ENCODE data around the gene HIPK3.

HIPK3 gene

GRCh38 chr11:33402066-33402465 lies 144.9 kb downstream of the HIPK3 start:
- no peak for TF ChIP-seq CTCF (IDR thresholded peaks at IDR 0.05; ENCODE audit: low read depth, low read length, missing control alignments)
- DNase-seq (ENCODE audit: low read depth), result no peak
- no peak overlapping the region for H3K4me3 ChIP-seq (ENCODE audit: low read depth, low read length)

- H3K4me3 ChIP-seq (ENCODE audit: low read depth, low read length), result no peak overlapping the region
- TF ChIP-seq CTCF (IDR thresholded peaks at IDR 0.05; ENCODE audit: low read depth, low read length, missing control alignments), result no peak
- no peak for DNase-seq (ENCODE audit: low read depth)
Measured at GRCh38 chr11:33403344-33403743, 146.2 kb downstream of the HIPK3 start.

- no peak for TF ChIP-seq CTCF (IDR thresholded peaks at IDR 0.05; ENCODE audit: low read depth, low read length, missing control alignments)
- DNase-seq (ENCODE audit: low read depth), result no peak
- no peak overlapping the region for H3K4me3 ChIP-seq (ENCODE audit: low read depth, low read length)
Measured at GRCh38 chr11:33405834-33406602, 148.8 kb downstream of the HIPK3 start.

Data from GM12864 (cell line).